ENCODE data around the gene NFASC.
A peak's percentile ranks its signal among the peaks of the same experiment; 100 is the strongest.

The NFASC gene

DNA sequence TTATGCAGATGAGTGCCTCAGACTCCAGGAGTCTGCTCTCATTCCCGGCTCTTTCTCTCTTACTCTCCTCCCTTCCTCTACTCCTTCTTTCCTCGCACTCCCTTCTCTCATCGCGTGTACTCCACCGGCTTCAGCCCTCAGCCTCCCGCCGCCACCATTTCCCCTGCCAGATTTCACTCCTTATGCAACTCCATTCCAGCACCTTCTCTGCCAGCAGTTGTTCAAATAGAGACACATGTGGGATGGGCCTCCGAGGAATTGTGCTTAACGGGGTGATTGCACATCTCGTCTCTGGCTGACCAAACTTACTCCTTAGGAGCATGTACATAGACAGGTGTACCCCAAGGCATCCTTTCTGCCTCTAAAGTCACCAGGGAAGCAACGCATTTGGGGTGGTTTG lies 174.5 kb downstream of the NFASC start:
- no peak for DNase-seq

DNA sequence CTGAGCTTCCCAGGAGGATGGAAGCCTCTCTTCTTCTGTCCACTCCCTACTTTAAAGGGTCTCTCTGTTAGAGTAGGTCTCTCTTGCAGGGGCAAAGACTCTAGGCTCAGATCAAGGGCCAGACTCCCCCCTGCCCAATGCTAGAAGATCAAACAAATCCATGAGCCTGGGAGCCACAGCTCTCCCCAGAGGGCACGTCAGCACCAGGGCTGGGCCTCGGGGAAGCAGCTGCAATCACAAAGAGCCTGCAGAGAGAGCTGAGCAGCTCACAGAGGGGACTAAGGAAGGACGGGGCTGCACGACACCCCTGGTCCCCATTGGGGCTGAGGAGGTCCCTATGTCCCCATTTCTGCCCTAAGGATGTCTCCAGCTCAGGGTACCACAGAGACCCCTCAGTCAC lies 176.2 kb downstream of the NFASC start:
- no peak for DNase-seq

DNA sequence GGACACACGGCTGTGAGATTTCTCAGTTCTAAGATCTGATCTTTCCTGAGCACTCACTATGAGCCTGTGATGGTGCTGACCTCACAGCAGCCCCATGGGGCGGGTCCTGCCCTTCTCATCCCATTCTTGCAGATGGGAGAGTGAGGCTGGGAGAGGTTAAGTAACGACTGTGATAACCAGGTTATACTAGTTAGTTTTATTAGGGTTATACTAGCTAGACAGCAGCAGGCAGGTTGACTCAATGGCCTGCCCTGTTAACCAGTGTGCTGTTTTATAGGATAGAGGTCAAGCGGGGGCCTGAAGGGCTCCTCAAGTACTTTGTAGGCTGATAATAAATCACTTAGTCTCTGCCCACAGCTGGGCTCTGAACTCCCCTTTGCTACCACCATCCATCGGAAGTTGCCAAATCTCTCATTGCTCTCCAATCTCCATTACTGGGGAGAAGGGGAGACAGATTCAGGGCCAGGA lies 177.1 kb downstream of the NFASC start:
- no peak for DNase-seq

DNA sequence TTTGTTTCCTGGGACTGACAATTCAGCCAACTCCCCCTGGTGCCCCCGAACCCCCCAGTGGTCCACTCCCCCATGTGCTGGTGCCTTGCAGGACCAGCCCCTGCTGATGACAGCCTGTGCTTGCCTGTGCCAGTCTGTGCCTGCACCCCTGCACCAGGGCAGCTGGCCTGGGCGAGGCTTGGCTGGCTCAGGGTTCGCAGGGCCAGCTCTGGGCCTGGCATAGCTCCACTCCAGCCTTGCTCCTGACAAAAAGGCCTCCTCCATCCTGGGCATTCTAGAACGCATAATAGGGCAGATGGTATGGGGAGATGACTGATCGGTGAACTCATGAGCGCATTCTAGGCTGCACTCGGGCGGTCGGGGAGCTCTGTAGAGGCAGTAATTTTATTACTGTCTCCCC lies 177.7 kb downstream of the NFASC start:
- no peak for DNase-seq

- DNase-seq: no peak
Measured at GRCh38 chr1:205049479-205049878, 178.8 kb downstream of the NFASC start.

DNA sequence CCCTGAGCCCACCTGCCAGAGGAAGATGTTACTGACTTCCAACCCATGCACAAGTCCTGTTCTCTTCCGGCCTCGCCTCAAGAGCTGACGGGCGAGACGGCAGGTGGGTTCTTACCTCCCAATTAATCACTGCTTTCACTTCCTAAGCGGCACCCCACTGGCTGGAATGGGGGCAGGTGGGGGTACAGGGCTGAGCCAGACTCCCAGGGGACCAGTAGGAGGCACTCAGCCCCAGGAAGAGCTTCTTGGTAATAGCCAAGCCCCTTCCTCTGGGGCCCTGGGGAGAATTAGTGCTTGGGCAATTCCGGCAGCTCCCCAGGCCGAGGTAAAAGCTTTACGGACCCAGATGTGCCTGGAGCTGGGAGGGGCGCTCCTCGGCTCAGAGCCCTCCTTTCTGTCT lies 182.0 kb downstream of the NFASC start:
- no peak for DNase-seq

DNA sequence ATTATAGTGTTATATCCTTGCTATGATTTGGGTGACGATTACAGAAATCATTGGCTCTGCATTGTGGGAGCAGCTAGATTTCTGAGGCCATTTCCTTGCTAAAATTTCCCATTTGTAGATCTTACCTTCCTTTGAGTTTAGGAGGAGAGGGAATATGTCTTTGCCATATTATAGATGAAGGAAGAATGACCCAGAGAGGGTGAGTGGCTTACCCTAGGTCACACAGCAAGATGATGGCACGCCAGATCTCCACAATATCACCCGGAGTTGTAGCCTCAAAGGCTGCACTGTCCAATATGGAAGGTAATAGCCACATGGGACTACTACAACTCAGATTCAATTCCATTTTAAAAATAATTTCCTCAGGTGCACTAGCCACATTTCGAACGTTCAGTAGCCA lies 182.6 kb downstream of the NFASC start:
- DNase-seq: no peak

DNA sequence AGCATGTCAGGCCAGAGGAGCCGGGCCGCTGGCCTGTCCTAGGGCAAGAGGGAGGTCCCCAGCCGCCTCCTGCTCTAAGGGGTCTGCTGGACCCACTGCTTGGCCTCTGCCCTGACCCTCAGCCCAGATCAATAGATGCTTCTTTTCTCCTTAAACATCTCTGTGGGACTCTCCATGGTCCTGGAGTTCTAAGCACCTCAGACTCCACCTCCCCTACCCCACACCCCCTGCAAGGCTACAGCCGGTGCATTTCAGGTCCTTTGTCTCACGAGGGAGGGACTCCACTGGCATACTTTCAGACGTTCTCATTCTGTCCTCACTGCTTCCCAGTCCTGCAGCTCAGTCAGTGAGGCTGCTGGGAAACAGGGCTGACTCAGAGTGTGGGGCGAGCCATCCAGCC lies 183.4 kb downstream of the NFASC start:
- DNase-seq: no peak

- DNase-seq: no peak
Measured at GRCh38 chr1:205056188-205056611, 185.5 kb downstream of the NFASC start.

DNA sequence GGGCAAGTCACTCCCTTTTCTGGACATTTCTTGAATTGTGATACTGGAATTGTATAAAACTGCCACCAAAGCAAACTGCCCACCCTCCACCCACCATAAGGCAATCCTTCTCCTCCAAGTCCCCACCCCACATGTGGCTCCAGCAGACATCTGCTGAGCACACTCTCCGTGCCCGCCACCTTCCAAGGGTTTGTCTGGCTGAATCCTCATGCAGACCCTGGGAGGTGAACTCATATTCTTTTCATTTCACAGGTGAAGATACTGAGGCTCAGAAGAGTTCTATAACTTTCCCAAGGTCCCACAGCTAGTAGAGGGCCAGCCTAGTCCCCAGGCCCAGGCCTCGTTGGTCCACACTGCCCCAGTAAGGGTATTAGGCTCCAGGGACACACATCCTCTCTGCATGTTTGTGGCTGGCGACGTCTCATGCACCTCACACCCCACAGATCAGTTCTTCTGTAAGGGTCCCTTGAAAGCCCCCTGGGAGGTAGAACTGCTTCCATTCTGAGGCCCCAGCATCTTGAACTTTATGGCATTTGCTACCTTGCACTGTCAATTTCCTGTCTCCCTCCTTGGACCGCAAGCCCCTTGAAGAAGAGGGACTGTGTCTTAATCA lies 186.4 kb downstream of the NFASC start:
- DNase-seq: no peak

- DNase-seq: no peak
Measured at GRCh38 chr1:205057808-205058575, 187.3 kb downstream of the NFASC start.

DNA sequence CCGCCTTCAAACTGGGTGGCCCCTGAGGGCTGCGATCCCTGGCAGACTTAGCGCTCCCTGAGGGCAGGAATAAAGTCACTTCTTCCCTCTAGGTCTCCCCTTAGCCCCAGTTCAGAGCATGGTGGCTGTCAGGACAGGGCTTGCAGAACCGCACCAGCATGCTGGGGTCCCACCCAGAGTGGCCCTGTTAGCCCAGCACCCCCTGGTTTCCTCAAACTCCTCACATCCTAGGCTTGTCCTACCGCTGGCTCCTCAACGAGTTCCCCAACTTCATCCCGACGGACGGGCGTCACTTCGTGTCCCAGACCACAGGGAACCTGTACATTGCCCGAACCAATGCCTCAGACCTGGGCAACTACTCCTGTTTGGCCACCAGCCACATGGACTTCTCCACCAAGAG lies 188.2 kb downstream of the NFASC start:
- DNase-seq: no peak

DNA sequence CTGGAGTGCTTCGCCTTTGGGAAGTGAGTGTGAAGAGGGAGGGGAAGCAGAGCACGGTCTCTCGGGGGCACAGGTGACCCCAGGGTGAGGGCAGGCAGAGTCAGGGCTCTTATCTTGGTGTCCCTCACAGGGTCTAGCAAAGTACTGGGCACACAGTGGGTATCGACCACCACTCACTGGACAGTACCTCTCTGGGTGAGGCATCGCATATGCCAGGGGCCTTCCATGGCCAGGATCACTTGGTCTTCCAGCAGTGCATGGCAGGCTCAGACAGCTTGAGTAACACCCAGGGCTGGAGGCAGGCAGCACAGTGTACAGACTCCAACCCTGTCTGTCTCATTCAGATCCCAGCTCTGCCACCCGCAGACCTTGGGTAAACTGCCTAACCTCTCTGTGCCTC lies 189.0 kb downstream of the NFASC start:
- no peak for DNase-seq

DNA sequence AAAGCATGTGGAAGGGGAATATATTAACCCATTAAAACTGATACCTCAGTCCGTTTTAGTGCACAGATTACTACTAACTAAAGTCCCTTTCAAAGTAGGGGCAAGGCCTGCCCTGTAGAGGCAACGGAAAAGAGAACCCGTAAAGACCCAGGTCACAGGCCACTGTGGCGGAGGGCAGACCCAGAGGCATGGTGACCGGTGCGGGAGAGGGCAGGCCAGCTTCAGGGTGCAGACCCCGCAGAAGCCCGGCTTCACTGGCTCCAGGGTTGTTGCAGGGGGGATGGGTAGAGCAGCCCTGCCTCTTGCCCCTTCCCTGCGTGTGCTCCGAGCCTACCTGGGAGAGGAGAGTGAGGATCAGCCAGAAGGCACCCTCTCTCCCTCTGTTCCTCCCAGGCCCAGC lies 190.1 kb downstream of the NFASC start:
- no peak for DNase-seq

DNA sequence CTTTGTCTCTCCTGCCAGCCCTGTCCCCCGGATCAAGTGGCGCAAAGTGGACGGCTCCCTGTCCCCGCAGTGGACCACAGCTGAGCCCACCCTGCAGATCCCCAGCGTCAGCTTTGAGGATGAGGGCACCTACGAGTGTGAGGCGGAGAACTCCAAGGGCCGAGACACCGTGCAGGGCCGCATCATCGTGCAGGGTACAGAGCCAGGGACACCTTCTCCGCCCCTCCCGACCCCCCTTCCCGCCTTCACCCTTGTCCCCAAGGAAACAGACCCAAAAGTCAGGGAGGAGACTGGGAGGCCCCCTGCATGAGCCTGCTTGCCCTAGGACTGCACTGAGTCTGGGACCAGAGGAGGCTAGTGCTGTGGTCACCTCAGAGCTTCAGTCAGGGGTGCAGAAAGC lies 190.6 kb downstream of the NFASC start:
- no peak for DNase-seq

DNA sequence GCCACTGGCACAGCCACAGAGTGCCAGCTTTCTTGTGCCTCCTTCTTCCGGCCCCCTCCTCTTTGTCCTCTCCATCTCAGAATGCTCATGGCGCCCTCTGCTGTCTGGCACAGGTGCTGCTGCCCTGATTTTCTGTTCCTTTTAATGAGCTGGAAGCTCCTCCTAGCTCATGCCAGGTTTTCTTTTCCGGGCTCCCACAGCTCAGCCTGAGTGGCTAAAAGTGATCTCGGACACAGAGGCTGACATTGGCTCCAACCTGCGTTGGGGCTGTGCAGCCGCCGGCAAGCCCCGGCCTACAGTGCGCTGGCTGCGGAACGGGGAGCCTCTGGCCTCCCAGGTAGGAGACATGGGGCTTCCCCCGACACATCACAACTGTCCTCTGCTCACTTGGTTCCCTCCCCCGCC lies 191.0 kb downstream of the NFASC start:
- peak; percentile 61 for DNase-seq

DNA sequence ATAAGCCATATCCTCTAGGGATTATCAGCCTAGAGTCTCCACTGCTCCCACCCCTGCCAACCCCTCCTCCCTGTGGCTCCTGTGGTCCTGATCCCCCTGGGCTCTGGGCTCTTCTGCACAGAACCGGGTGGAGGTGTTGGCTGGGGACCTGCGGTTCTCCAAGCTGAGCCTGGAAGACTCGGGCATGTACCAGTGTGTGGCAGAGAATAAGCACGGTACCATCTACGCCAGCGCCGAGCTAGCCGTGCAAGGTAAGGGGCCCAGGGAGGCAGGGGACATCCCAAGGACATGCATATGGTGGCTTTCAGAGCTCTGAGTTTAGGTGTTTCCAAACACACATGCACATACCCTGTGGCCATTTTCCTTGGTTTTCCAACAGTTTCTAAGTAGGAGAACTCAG lies 191.7 kb downstream of the NFASC start:
- DNase-seq: no peak

GRCh38 chr1:205062895-205063294 lies 192.2 kb downstream of the NFASC start:
- DNase-seq: no peak

- DNase-seq: no peak
Measured at GRCh38 chr1:205064301-205064700, 193.6 kb downstream of the NFASC start.

DNA sequence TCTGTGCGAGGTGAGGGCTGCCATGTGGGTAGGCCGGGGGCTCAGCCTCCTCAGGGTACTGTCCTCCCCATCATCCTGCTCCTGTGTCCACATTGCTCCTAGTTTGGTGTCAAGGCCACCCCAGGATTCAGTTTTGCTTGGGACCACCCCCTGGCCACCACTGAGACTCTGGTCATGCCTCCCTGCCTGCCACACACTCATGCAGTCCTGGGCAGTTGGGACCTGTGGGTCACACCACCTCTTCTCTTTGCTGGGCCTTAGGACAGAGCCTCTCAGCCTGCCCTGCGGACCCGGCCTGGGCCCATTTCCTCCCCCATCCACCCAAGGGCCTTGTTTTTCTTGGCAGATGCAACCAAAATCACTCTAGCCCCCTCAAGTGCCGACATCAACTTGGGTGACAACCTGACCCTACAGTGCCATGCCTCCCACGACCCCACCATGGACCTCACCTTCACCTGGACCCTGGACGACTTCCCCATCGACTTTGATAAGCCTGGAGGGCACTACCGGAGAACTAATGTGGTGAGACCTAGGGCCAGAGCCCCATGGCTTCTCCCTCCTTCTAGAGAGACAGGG lies 194.2 kb downstream of the NFASC start:
- DNase-seq: no peak

DNA sequence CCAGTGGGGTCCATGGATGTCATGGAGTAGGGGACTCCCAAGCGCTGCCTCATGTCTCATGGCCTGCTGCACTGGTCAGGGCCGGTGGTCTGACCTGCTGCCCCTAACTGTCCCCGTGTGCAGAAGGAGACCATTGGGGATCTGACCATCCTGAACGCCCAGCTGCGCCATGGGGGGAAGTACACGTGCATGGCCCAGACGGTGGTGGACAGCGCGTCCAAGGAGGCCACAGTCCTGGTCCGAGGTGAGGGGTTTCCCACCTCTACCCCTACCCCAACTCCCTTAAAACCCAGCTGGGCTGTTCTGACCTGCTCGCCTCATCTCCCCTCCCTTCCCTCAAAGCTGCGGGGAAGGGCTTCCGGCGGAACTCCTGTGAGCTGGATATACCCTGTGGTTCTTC lies 195.0 kb downstream of the NFASC start:
- DNase-seq: no peak

- DNase-seq: no peak
Measured at GRCh38 chr1:205066141-205066818, 195.6 kb downstream of the NFASC start.

DNA sequence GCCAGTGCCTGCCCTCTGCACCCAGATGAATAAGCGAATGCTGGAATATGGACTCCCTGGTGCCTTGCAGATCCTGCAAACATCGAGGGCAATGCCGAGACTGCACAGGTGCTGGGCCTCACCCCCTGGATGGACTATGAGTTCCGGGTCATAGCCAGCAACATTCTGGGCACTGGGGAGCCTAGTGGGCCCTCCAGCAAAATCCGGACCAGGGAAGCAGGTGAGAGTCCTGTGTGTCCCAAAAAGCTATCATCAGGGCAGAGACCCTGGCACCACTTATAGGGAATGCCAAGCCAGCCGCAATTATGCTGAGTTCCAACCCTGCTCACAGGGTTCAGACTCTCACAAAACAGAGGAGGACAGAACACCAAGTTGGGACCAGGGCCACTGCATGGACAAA lies 196.4 kb downstream of the NFASC start:
- DNase-seq: no peak

DNA sequence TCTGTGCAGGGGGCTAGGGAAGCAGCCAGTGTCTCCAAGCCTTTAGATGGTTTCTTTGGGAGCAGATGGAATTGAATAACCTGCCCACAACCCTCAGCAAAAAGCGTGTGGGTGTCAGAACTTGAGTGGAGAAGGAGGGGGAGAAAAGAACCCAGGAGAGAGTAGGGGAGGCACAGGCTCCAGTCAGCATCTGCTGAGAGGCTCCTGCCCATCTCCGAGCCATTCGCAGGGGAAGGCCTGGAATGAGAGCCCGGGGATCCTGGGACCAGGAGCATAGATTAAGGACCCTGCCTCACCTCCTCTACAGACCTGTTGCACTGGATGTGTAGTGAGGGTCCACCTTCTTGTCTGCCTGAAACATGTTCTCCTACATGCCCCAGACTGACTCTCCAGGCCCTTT lies 197.3 kb downstream of the NFASC start:
- no peak for DNase-seq
